ENCODE measurements around the gene TMEM161A. TPM values are rescaled to one million over a fixed set of nuclear protein-coding genes. Genes with fewer than 3 reads are reported as not detected.

Gene TMEM161A
- total and polyA plus RNA-seq, 2 donors (not counting 1 experiment from before 2014, with no cell fraction given): 23.6 to 44.0 TPM

DNA sequence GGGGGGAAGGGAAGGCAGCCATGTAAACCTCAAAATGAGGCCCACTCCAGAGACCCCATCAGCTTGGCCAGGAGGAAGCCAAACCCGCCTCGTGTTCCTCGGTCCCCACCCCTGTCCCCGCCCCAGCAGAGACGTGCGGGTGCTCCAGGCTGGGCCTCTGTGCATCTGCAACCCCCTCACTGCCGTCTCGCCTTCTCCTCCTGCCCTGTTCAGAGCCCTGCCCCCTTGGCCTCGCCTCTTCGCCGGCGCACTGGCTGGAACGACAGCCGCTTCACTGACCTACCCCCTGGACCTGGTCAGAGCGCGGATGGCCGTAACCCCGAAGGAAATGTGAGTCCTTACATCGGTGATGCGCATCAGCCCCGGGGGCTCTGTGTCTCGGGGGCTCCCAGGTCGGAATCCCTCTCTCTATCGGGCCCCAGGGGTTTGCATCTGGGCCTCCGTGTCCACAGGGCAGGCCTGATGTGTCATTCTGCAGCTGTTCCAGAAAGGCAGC, 32.2 kb downstream of the TMEM161A start:
- Histone ChIP-seq H3K27ac (ENCODE audit: low read length in 2 of 2) (no peak overlapping the region), H3K9me3 (ENCODE audit: control extremely low read depth in 1 of 3, control insufficient read depth in 2 of 3, insufficient read depth in 1 of 3, low read length in 2 of 3) (no peaks in the 10 kb centered on the region), H3K9ac (ENCODE audit: low read length) (no peak overlapping the region), H4K20me1 (ENCODE audit: control insufficient read depth, insufficient read depth, low read length, poor library complexity, severe bottlenecking) (no peaks in the 10 kb centered on the region), H3K36me3 (replicated peaks in 1 of 2; ENCODE audit: control extremely low read depth in 1 of 2, control insufficient read depth in 1 of 2, extremely low read depth in 1 of 2, insufficient read depth in 2 of 2, low read length in 1 of 2) (peaks cover 0 to 35% of the 10 kb centered on the region in 2 experiments), H3K27me3 (replicated peaks in 1 of 4; ENCODE audit: control extremely low read depth in 1 of 4, control insufficient read depth in 3 of 4, insufficient read depth in 4 of 4, low read length in 3 of 4) (no peaks in the 10 kb centered on the region), H3K4me1 (ENCODE audit: control insufficient read depth in 2 of 2, insufficient read depth in 2 of 2, low read length in 2 of 2) (peaks cover 0 to 8% of the 10 kb centered on the region in 2 donors), H3K4me2 (replicated peaks; ENCODE audit: low read depth, low read length, poor library complexity, severe bottlenecking) (no peak overlapping the region), H3K79me2 (ENCODE audit: control insufficient read depth, insufficient read depth, low read length) (no peaks in the 10 kb centered on the region), H2AFZ (ENCODE audit: insufficient read depth, low read depth, low read length, poor library complexity, severe bottlenecking) (no peak overlapping the region), H3K4me3 (ENCODE audit: control extremely low read depth in 1 of 5, extremely low read depth in 1 of 5, insufficient read depth in 1 of 5, low read depth in 2 of 5, low read length in 4 of 5) (no peak overlapping the region)
- Mint-ChIP-seq H3K4me1 (peaks cover 17% of the 10 kb centered on the region), H3K9me3 (ENCODE audit: insufficient read depth) (no peaks in the 10 kb centered on the region), H3K4me3 (peak overlapping the region; percentile 57), H3K27me3 (no peaks in the 10 kb centered on the region), H3K27ac (no peak overlapping the region)
- TF ChIP-seq EZH2 (IDR thresholded peaks at IDR 0.05; ENCODE audit: borderline replicate concordance, insufficient read depth, low read depth, low read length, poor library complexity, severe bottlenecking) (no peak), CTCF (IDR thresholded peaks at IDR 0.05) (no peak)
- ATAC-seq (ENCODE audit: low read depth) (peak; percentile 24), DNase-seq (no peak)
- POLR2A ChIA-PET: interaction anchor here (0.7 kb wide), 1 partner anchor 52 kb away, joined by 7 read pairs; no protein-coding TSS in a partner anchor
- CTCF ChIA-PET: interaction anchor here (2.3 kb wide), 1 partner anchor 9 kb away, joined by 8 read pairs; no protein-coding TSS in a partner anchor
- WGBS (ENCODE audit: insufficient coverage): 92% methylated on average over 24 of the region's 25 CpGs
- intact Hi-C loops (cut with micrococcal nuclease): no loop called here

- Histone ChIP-seq H3K4me1 (ENCODE audit: control insufficient read depth in 2 of 2, insufficient read depth in 2 of 2, low read length in 2 of 2) (peaks cover 0 to 4% of the 10 kb centered on the region in 2 donors), H3K4me2 (replicated peaks; ENCODE audit: low read depth, low read length, poor library complexity, severe bottlenecking) (no peak overlapping the region), H3K9me3 (ENCODE audit: control extremely low read depth in 1 of 3, control insufficient read depth in 2 of 3, insufficient read depth in 1 of 3, low read length in 2 of 3) (no peaks in the 10 kb centered on the region), H2AFZ (ENCODE audit: insufficient read depth, low read depth, low read length, poor library complexity, severe bottlenecking) (no peak overlapping the region), H3K27ac (ENCODE audit: low read length in 2 of 2) (no peak overlapping the region), H3K36me3 (replicated peaks in 1 of 2; ENCODE audit: control extremely low read depth in 1 of 2, control insufficient read depth in 1 of 2, extremely low read depth in 1 of 2, insufficient read depth in 2 of 2, low read length in 1 of 2) (peaks cover 0 to 41% of the 10 kb centered on the region in 2 experiments), H3K79me2 (ENCODE audit: control insufficient read depth, insufficient read depth, low read length) (no peaks in the 10 kb centered on the region), H3K9ac (ENCODE audit: low read length) (no peak overlapping the region), H4K20me1 (ENCODE audit: control insufficient read depth, insufficient read depth, low read length, poor library complexity, severe bottlenecking) (peaks cover 5% of the 10 kb centered on the region), H3K4me3 (ENCODE audit: control extremely low read depth in 1 of 5, extremely low read depth in 1 of 5, insufficient read depth in 1 of 5, low read depth in 2 of 5, low read length in 4 of 5) (no peak overlapping the region), H3K27me3 (replicated peaks in 1 of 4; ENCODE audit: control extremely low read depth in 1 of 4, control insufficient read depth in 3 of 4, insufficient read depth in 4 of 4, low read length in 3 of 4) (no peaks in the 10 kb centered on the region)
- Mint-ChIP-seq H3K27me3 (no peaks in the 10 kb centered on the region), H3K4me1 (peaks cover 13% of the 10 kb centered on the region), H3K27ac (no peak overlapping the region), H3K9me3 (ENCODE audit: insufficient read depth) (no peaks in the 10 kb centered on the region), H3K4me3 (peak overlapping the region; percentile 57)
- CTCF ChIA-PET: interaction anchor here (2.3 kb wide), 1 partner anchor 10 kb away, joined by 8 read pairs; no protein-coding TSS in a partner anchor
- POLR2A ChIA-PET: interaction anchor here (0.5 to 1.2 kb wide), 2 partner anchors 17 to 38 kb away, joined by 3 to 7 read pairs; no protein-coding TSS in a partner anchor
- WGBS (ENCODE audit: insufficient coverage): 88% methylated on average over 22 of the region's 36 CpGs
- DNase-seq (no peak), ATAC-seq (ENCODE audit: low read depth) (peak; percentile 60)
- TF ChIP-seq EZH2 (IDR thresholded peaks at IDR 0.05; ENCODE audit: borderline replicate concordance, insufficient read depth, low read depth, low read length, poor library complexity, severe bottlenecking): no peak
- TF ChIP-seq CTCF (IDR thresholded peaks at IDR 0.05): no peak
- intact Hi-C loops (cut with micrococcal nuclease): no loop called here
Observed at GRCh38 chr19:19105365-19106055, 32.8 kb downstream of the TMEM161A start.
